ENCODE measurements around the gene MAP4K5.
A peak's percentile ranks its signal among the peaks of the same experiment; 100 is the strongest.

Gene MAP4K5

GRCh38 chr14:50399251-50400032, 132.9 kb downstream of the MAP4K5 start:
- no peak for DNase-seq (ENCODE audit: low read depth in 2 of 2)

DNA sequence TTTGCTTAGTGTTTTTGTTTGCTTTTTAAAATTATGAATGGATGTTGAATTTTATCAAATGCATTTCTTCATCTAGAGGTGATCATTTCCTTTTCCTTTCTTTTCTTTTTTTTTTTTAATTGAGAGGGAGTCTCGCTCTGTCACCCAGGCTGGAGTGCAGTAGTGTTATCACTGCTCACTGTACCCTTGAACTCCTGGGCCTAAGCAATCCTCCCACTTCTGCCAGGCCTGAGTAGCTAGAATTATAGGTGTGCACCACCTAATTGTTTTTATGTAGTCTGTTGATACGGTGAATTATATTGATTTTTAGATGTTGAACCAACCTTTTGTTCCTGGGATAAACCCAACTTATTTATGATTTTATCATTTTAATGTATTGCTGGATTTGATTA, 134.2 kb downstream of the MAP4K5 start:
- DNase-seq (ENCODE audit: low read depth in 2 of 2): no peak

DNA sequence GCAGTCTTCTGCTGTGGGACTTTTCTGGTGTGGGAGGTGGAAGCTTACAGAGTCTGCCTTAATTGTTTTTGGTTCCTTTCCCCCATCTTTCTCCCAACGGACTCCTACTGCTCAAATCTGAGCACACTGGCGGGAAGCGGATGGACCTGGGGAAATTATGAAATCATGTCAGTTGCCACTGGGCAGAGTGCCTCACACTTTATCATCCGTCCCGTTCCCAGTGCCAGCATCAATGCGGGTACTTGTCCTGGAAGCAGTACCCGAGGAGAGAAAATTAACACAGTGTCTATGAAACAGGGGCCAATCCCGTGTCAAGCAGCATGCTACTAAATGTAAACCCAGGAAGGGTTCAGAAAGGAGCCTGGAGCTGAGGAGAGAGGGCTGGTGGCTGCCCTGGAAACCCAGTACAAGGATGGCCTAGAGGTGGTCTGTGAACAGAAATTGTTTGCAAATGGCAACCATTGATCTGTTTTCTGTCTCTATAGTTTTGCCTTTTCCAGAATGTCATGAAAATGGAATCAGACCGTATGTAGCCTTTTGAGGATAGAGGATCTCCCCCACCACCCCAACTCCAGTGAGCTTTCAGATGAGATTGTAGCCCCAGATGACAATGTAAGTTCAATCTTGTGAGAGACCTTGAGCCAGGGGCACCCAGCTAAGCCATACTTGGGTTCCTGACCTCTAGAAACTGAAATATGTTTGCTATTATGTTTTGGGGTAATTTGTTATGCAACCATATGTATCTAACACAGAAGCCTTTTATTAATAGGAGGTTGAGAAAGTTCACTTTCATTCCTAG, 134.8 kb downstream of the MAP4K5 start:
- no peak for DNase-seq (ENCODE audit: low read depth in 2 of 2)

DNA sequence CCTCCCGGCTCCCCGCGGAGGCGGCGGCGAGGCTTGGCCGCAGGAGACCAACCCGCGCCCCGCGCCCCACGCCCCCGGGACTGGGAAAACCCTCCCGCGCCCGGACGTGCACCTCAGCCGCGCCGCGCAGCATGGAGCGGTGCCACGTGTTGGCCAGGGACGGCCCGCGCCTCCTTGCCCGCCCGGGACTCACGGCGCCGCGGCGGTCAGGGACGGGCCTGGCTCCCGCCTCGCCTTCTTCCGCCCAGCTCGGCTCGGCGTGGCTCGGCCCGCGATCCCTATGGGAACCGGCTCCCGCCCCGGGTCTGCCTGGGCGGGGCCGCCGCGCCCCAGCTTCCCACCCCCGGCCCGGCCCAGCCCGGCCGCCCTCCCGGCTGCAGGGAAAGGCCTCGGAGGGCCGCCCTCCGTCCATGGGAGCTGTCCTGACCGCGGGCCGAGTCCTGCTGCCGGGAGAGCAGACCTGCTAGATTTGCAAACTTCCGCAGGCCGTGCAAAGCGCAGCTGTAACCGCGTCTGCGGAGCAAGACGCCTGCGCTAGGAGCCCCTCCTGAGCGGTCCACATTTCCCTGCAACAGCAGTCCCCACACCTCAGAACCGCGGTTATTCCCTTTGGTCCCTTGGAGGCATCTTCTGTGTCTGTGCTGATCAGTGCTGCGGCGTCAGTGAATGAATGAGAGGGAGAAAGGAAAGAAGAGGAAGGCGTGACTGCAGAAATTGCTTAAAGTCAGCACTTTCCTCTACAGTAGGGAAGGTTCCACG, 135.6 kb downstream of the MAP4K5 start, which contains the start of gene CDKL1:
TSS of gene CDKL1 (minus strand) at position 251 of the 759 bp plus-strand sequence. CDS start 1,013 bp downstream, outside the sequence.
- peak in 1 of 2 donors; percentile 14 for DNase-seq (ENCODE audit: low read depth in 2 of 2)

- no peak for DNase-seq (ENCODE audit: low read depth in 2 of 2)
Measured at GRCh38 chr14:50395448-50395847, 136.9 kb downstream of the MAP4K5 start.

GRCh38 chr14:50394713-50395112, 137.7 kb downstream of the MAP4K5 start:
- no peak for DNase-seq (ENCODE audit: low read depth in 2 of 2)

GRCh38 chr14:50389668-50390441, 142.5 kb downstream of the MAP4K5 start:
- no peak for DNase-seq (ENCODE audit: low read depth in 2 of 2)

GRCh38 chr14:50388256-50388931, 144.0 kb downstream of the MAP4K5 start:
- DNase-seq (ENCODE audit: low read depth in 2 of 2): no peak

DNA sequence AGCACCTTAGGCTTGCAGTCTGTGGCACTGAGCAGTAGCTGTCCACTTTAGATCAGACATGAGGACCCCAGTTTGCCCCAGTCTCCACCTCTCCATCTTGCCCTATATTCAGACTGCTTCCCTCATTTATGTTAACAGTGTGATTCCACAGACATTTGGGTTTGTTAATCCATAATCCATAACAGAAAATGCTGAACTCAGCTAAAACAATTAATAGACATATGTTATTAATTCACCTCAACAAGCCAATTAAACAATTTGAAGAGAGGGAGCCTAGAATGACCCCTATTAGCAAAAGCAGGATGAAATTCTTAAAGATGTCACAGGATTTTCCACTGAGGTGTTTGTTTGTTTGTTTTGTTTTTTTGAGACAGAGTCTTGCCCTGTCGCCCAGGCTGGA, 144.8 kb downstream of the MAP4K5 start:
- DNase-seq (ENCODE audit: low read depth in 2 of 2): no peak

DNA sequence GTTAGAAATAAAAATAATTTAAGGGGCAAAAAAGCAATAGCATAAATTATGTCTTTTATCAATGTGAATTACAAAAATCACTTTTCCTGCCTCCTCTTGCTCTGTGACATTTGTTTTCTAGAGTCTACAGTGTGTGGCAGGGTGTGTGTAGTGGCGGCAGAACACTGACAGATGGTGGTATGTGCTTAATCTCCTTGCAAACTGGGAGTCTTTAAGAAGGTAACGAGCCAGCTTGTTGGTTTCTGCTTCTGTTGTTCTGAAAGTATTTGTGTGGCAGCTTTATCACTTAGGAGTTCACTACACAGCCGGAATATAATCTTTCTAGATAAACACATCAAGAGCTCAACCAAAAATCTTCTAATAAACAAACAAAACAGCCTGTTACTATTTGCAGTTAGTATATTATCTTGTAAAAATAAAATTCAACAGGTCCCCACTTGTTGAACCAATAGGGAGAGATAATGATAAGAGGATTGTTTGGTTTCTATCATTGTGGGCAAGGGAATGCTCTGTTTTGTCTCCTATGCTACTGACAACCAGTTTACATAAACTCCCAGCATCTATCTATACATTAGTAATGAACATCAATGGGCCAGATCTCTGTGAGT, 148.6 kb downstream of the MAP4K5 start:
- DNase-seq (ENCODE audit: low read depth in 2 of 2): no peak

DNA sequence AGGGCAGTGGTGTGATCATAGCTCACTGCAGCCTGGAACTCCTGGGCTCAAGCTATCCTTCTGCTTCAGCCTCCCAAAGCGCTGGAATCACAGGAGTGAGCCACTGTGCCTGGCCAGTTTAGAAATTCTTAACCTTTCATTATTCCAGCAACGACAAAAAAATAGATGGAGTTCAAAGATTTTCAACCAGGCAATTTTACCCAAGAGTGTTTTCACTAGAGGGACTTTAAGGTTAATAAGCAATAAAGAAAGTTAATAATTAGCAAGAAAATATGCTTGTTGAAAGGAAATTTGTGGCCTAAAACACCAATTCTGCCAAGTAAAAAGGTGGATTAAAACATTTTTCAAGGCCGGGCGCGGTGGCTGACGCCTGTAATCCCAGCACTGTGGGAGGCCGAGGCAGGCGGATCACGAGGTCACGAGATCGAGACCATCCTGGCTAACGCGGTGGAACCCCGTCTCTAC, 150.5 kb downstream of the MAP4K5 start:
- no peak for DNase-seq (ENCODE audit: low read depth in 2 of 2)

DNA sequence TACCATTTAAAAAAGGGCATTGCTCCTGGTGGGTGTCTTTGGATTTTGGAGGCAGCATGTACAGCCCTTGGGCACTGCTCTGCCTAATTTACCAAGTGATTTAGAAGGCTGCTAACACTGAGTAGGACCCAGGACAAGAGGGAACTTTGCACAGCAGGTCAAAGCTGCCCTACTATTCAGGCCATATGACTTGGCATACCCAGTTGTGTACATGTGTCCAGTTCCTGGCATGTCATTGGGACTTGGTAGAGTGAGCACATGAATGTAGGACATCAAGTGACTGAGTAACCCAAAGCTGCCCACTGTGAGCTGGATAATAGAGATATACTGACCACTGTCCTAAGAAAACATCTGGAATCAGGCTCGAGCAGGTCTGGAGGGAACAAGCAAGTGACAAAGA, 151.4 kb downstream of the MAP4K5 start:
- DNase-seq (ENCODE audit: low read depth in 2 of 2): no peak

- DNase-seq (ENCODE audit: low read depth in 2 of 2): no peak
Measured at GRCh38 chr14:50380455-50380854, 151.9 kb downstream of the MAP4K5 start.

GRCh38 chr14:50379563-50379962, 152.8 kb downstream of the MAP4K5 start:
- no peak for DNase-seq (ENCODE audit: low read depth in 2 of 2)

- no peak for DNase-seq (ENCODE audit: low read depth in 2 of 2)
Measured at GRCh38 chr14:50377550-50378085, 154.8 kb downstream of the MAP4K5 start.

DNA sequence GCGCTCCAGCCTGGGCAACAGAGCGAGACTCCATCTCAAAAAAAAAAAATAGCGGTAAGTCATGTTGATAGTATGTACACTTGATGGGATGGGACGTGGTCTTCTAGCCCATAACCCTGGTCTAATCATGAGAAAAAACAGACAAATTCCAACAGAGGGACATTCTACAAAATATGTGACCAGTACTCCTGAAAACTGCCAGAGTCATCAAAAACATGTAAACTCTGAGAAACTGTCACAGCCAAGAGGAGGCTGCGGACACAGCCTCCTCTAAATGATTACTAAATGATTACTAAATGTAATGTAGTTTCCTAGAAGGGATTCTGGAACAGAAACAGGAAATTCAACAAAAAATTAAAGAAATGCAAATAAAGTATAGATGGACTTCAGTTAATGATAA, 156.6 kb downstream of the MAP4K5 start:
- DNase-seq (ENCODE audit: low read depth in 2 of 2): no peak

- no peak for DNase-seq (ENCODE audit: low read depth in 2 of 2)
Measured at GRCh38 chr14:50373959-50374358, 158.4 kb downstream of the MAP4K5 start.

- no peak for DNase-seq (ENCODE audit: low read depth in 2 of 2)
Measured at GRCh38 chr14:50371546-50371945, 160.8 kb downstream of the MAP4K5 start.
